Measurements from ENCODE around the gene AKAP17A. TPM values are rescaled to one million over a fixed set of nuclear protein-coding genes. Genes with fewer than 3 reads are reported as not detected.
A peak's percentile ranks its signal among the peaks of the same experiment; 100 is the strongest.

Gene AKAP17A
- total and polyA plus RNA-seq, 9 of the 15 experiments (the other 6 are each of a cell fraction or from before 2014, with no cell fraction given), result 1.2 to 29.5 (median 8.2) TPM

- Histone ChIP-seq H3K9me1 (ENCODE audit: control insufficient read depth, insufficient read depth, low read length) (no peaks in the 10 kb centered on the region), H3K27me3 (ENCODE audit: control insufficient read depth in 2 of 2, insufficient read depth in 2 of 2, low read length in 2 of 2) (peaks cover 0 to 2% of the 10 kb centered on the region in 2 experiments; a peak in 2 of 5 replicates), H3K9ac (ENCODE audit: insufficient read depth in 1 of 2, low read depth in 2 of 2, low read length in 2 of 2) (no peak overlapping the region), H3K36me3 (ENCODE audit: control insufficient read depth, insufficient read depth, low read length) (no peaks in the 10 kb centered on the region), H3K4me1 (replicated peaks in 1 of 2; ENCODE audit: control insufficient read depth in 2 of 2, insufficient read depth in 2 of 2, low read length in 2 of 2) (peaks cover 0 to 6% of the 10 kb centered on the region in 2 experiments; a peak in 1 of 5 replicates), H3K79me2 (ENCODE audit: control insufficient read depth, insufficient read depth, low read length) (no peaks in the 10 kb centered on the region), H3K4me3 (no peak overlapping the region), H4K20me1 (replicated peaks; ENCODE audit: control insufficient read depth, insufficient read depth, low read length) (no peaks in the 10 kb centered on the region), H2AFZ (ENCODE audit: low read depth, low read length) (no peak overlapping the region), H3K9me3 (replicated peaks; ENCODE audit: control insufficient read depth, insufficient read depth, low read depth, low read length) (no peaks in the 10 kb centered on the region), H3K27ac (ENCODE audit: extremely low read depth, low read depth, low read length) (no peak overlapping the region), H3K4me2 (ENCODE audit: insufficient read depth, low read length) (no peak overlapping the region)
- TF ChIP-seq TEAD2 (tag; IDR thresholded peaks at IDR 0.05), result no peak
- TF ChIP-seq MAZ (CRISPR knock-in tag; conservative IDR thresholded peaks at IDR 0.05 in 1 of 2, IDR thresholded peaks at IDR 0.05 in 1 of 2), result no peak
- ATAC-seq (peak; percentile 28; the same call in 1 of the 3 replicates), FAIRE-seq (no peak), DNase-seq (ENCODE audit: extremely low read depth in 1 of 4, low spot score in 3 of 4) (no peak)
- ChIA-PET POLR2A (no interaction called here), CTCF (ENCODE audit: low intra/inter-chr PET ratio) (no interaction called here)
- in situ Hi-C loops (cut with MboI) (no loop called here), intact Hi-C loops (cut with micrococcal nuclease) (no loop called here)
- BruUV-seq (replicated peaks), result no TSS peak
- 68% methylated on average over 3 of the region's 10 CpGs for WGBS (ENCODE audit: insufficient coverage, low coverage, missing lambda C conversion rate)
These were observed 18.4 kb downstream of the AKAP17A start for GRCh38 chrX:1609762-1610161.

GRCh38 chrX:1610166-1610565, 18.8 kb downstream of the AKAP17A start:
- no peak for FAIRE-seq
- POLR2A ChIA-PET, result no interaction called here

More at GRCh38 chrX:1610166-1610565, 18.8 kb downstream of the AKAP17A start:
- Histone ChIP-seq H3K4me1 (replicated peaks in 1 of 2; ENCODE audit: control insufficient read depth in 2 of 2, insufficient read depth in 2 of 2, low read length in 2 of 2) (peaks cover 0 to 6% of the 10 kb centered on the region in 2 experiments; a peak in 1 of 5 replicates), H3K27ac (ENCODE audit: extremely low read depth, low read depth, low read length) (no peak overlapping the region), H3K36me3 (ENCODE audit: control insufficient read depth, insufficient read depth, low read length) (no peaks in the 10 kb centered on the region), H3K4me2 (ENCODE audit: insufficient read depth, low read length) (no peak overlapping the region), H2AFZ (ENCODE audit: low read depth, low read length) (no peak overlapping the region), H3K4me3 (no peak overlapping the region), H3K27me3 (ENCODE audit: control insufficient read depth in 2 of 2, insufficient read depth in 2 of 2, low read length in 2 of 2) (peaks cover 0 to 6% of the 10 kb centered on the region in 2 experiments; a peak in 2 of 5 replicates), H3K9me3 (replicated peaks; ENCODE audit: control insufficient read depth, insufficient read depth, low read depth, low read length) (no peaks in the 10 kb centered on the region), H4K20me1 (replicated peaks; ENCODE audit: control insufficient read depth, insufficient read depth, low read length) (no peaks in the 10 kb centered on the region), H3K9me1 (ENCODE audit: control insufficient read depth, insufficient read depth, low read length) (no peaks in the 10 kb centered on the region), H3K9ac (ENCODE audit: insufficient read depth in 1 of 2, low read depth in 2 of 2, low read length in 2 of 2) (no peak overlapping the region), H3K79me2 (ENCODE audit: control insufficient read depth, insufficient read depth, low read length) (no peaks in the 10 kb centered on the region)
- no TSS peak for BruUV-seq (replicated peaks)
- in situ Hi-C loops (cut with MboI) (no loop called here), intact Hi-C loops (cut with micrococcal nuclease) (no loop called here)
- TF ChIP-seq MXD1 (CRISPR knock-in tag; IDR thresholded peaks at IDR 0.05; ENCODE audit: borderline replicate concordance, poor library complexity, severe bottlenecking), result no peak
- TF ChIP-seq MTA1 (IDR thresholded peaks at IDR 0.05; ENCODE audit: borderline replicate concordance), result no peak
- no peak for TF ChIP-seq PCBP1 (IDR thresholded peaks at IDR 0.05; ENCODE audit: low read depth, low read length, poor library complexity, severe bottlenecking)
- no peak for TF ChIP-seq ZNF444 (CRISPR knock-in tag; IDR thresholded peaks at IDR 0.05)
- no peak for TF ChIP-seq ZC3H4 (CRISPR knock-in tag; IDR thresholded peaks at IDR 0.05; ENCODE audit: borderline replicate concordance)
- TF ChIP-seq ZNF830 (CRISPR knock-in tag; IDR thresholded peaks at IDR 0.05), result no peak
- no peak for TF ChIP-seq GATAD2B (IDR thresholded peaks at IDR 0.05; ENCODE audit: borderline replicate concordance)
- TF ChIP-seq NR2C2 (CRISPR knock-in tag; IDR thresholded peaks at IDR 0.05), result no peak
- no peak for TF ChIP-seq NR2C2 (tag; IDR thresholded peaks at IDR 0.05)
- TF ChIP-seq ZNF76 (CRISPR knock-in tag; IDR thresholded peaks at IDR 0.05; ENCODE audit: borderline replicate concordance), result no peak
- no peak for TF ChIP-seq ARID2 (IDR thresholded peaks at IDR 0.05)
- no peak for TF ChIP-seq ZFX (CRISPR knock-in tag; IDR thresholded peaks at IDR 0.05)
- no peak for TF ChIP-seq DIDO1 (tag; IDR thresholded peaks at IDR 0.05; ENCODE audit: low read depth)
- TF ChIP-seq PRMT5 (CRISPR knock-in tag; IDR thresholded peaks at IDR 0.05), result no peak
- no peak for ATAC-seq
- 65% methylated on average over 5 of the region's 15 CpGs for WGBS (ENCODE audit: insufficient coverage, low coverage, missing lambda C conversion rate)
- no peak for DNase-seq (ENCODE audit: extremely low read depth in 1 of 4, low spot score in 3 of 4)
- CTCF ChIA-PET (ENCODE audit: low intra/inter-chr PET ratio), result no interaction called here
